ENCODE measurements around the gene DUSP22. TPM values are rescaled to one million over a fixed set of nuclear protein-coding genes. Genes with fewer than 3 reads are reported as not detected.

Gene DUSP22
- polyA plus RNA-seq, 1 donor = 32.6 TPM

- no peak for DNase-seq
These were observed 61.6 kb downstream of the DUSP22 start for GRCh38 chr6:353642-354614.

GRCh38 chr6:354631-355280 lies 62.5 kb downstream of the DUSP22 start:
- no peak for DNase-seq

- no peak for DNase-seq
These were observed 63.3 kb downstream of the DUSP22 start for GRCh38 chr6:355373-356208.

- no peak for DNase-seq
These were observed 64.6 kb downstream of the DUSP22 start for GRCh38 chr6:356828-357251.

GRCh38 chr6:357261-357790 lies 65.0 kb downstream of the DUSP22 start:
- DNase-seq = no peak

GRCh38 chr6:357791-358341 lies 65.6 kb downstream of the DUSP22 start:
- DNase-seq = no peak

GRCh38 chr6:358432-358831 lies 66.1 kb downstream of the DUSP22 start:
- DNase-seq = no peak

- DNase-seq = no peak
These were observed 66.6 kb downstream of the DUSP22 start for GRCh38 chr6:358847-359246.

- DNase-seq = no peak
These were observed 67.2 kb downstream of the DUSP22 start for GRCh38 chr6:359261-360035.

GRCh38 chr6:360349-360748 lies 68.1 kb downstream of the DUSP22 start:
- no peak for DNase-seq

- DNase-seq = no peak
These were observed 68.6 kb downstream of the DUSP22 start for GRCh38 chr6:360764-361373.

- no peak for DNase-seq
These were observed 69.3 kb downstream of the DUSP22 start for GRCh38 chr6:361411-362132.

- no peak for DNase-seq
These were observed 70.1 kb downstream of the DUSP22 start for GRCh38 chr6:362231-362923.

GRCh38 chr6:362924-363249 lies 70.6 kb downstream of the DUSP22 start:
- no peak for DNase-seq

- no peak for DNase-seq
These were observed 71.0 kb downstream of the DUSP22 start for GRCh38 chr6:363291-363690.

GRCh38 chr6:363909-364308 lies 71.6 kb downstream of the DUSP22 start:
- no peak for DNase-seq

- no peak for DNase-seq
These were observed 72.6 kb downstream of the DUSP22 start for GRCh38 chr6:364609-365540.

- DNase-seq = no peak
These were observed 73.5 kb downstream of the DUSP22 start for GRCh38 chr6:365835-366234.
